Measurements from ENCODE around the gene HOXC10. TPM values are rescaled to one million over a fixed set of nuclear protein-coding genes. Genes with fewer than 3 reads are reported as not detected.

HOXC10 gene
- total RNA-seq, 4 donors from 2014 or later, result 1.0 TPM; not detected in 3

- Histone ChIP-seq H3K4me3 (no peak overlapping the region), H3K36me3 (no peaks in the 10 kb centered on the region), H3K27me3 (peaks cover 0 to 83% of the 10 kb centered on the region in 2 donors), H3K27ac (no peak overlapping the region), H3K4me1 (peaks cover 0 to 11% (median 2%) of the 10 kb centered on the region in 4 donors), H3K9me3 (peaks cover 0 to 10% (median 0%) of the 10 kb centered on the region in 4 donors)
- TF ChIP-seq CTCF (IDR thresholded peaks at IDR 0.05), result no peak
- no peak for TF ChIP-seq POLR2A (IDR thresholded peaks at IDR 0.05)
- no peak for DNase-seq
Observed at GRCh38 chr12:53952871-53953734, 31.8 kb upstream of the HOXC10 start.

- Histone ChIP-seq H3K27ac (no peak overlapping the region), H3K4me3 (no peak overlapping the region), H3K9me3 (peaks cover 0 to 10% (median 0%) of the 10 kb centered on the region in 4 donors), H3K27me3 (peaks cover 0 to 91% of the 10 kb centered on the region in 2 donors), H3K4me1 (peaks cover 0 to 11% (median 2%) of the 10 kb centered on the region in 4 donors), H3K36me3 (no peaks in the 10 kb centered on the region)
- TF ChIP-seq POLR2A (IDR thresholded peaks at IDR 0.05), result no peak
- TF ChIP-seq CTCF (IDR thresholded peaks at IDR 0.05), result no peak
- DNase-seq, result no peak
Observed at GRCh38 chr12:53953831-53954693, 30.9 kb upstream of the HOXC10 start.

- H3K36me3 ChIP-seq, result no peaks in the 10 kb centered on the region
- no peak for TF ChIP-seq POLR2A (IDR thresholded peaks at IDR 0.05)
- no peak for TF ChIP-seq CTCF (IDR thresholded peaks at IDR 0.05)
- peaks cover 0 to 10% (median 0%) of the 10 kb centered on the region in 4 donors for H3K9me3 ChIP-seq
- no peak for DNase-seq
- H3K27me3 ChIP-seq, result peaks cover 0 to 94% of the 10 kb centered on the region in 2 donors
- no peak within 1 kb of the TSS for H3K4me3 ChIP-seq
- no peak within 1 kb of the TSS for H3K27ac ChIP-seq
- peaks cover 0 to 11% (median 2%) of the 10 kb centered on the region in 4 donors for H3K4me1 ChIP-seq
Observed at GRCh38 chr12:53954694-53955035, 30.3 kb upstream of the HOXC10 start, which contains the start of gene HOXC12. Gene HOXC12, plus strand, starts transcription at chr12:53954903. Its CDS starts 27 bp downstream, at chr12:53954930.

GRCh38 chr12:53955036-53955775 lies 29.7 kb upstream of the HOXC10 start:
- no peak for DNase-seq
- Histone ChIP-seq H3K27ac (no peak overlapping the region), H3K4me1 (peaks cover 0 to 11% (median 2%) of the 10 kb centered on the region in 4 donors), H3K4me3 (no peak overlapping the region), H3K9me3 (peaks cover 0 to 10% (median 0%) of the 10 kb centered on the region in 4 donors), H3K27me3 (peaks cover 0 to 94% of the 10 kb centered on the region in 2 donors), H3K36me3 (no peaks in the 10 kb centered on the region)
- TF ChIP-seq POLR2A (IDR thresholded peaks at IDR 0.05), result no peak
- TF ChIP-seq CTCF (IDR thresholded peaks at IDR 0.05), result no peak

GRCh38 chr12:53955776-53956250 lies 29.1 kb upstream of the HOXC10 start:
- no peak for DNase-seq
- TF ChIP-seq POLR2A (IDR thresholded peaks at IDR 0.05) (no peak), CTCF (IDR thresholded peaks at IDR 0.05) (no peak)
- peaks cover 0 to 12% (median 2%) of the 10 kb centered on the region in 4 donors for H3K4me1 ChIP-seq

More at GRCh38 chr12:53955776-53956250, 29.1 kb upstream of the HOXC10 start:
- Histone ChIP-seq H3K4me3 (no peak overlapping the region), H3K36me3 (no peaks in the 10 kb centered on the region), H3K27ac (no peak overlapping the region), H3K9me3 (peaks cover 0 to 13% (median 0%) of the 10 kb centered on the region in 4 donors), H3K27me3 (peaks cover 0 to 94% of the 10 kb centered on the region in 2 donors)
